ENCODE data around the gene IGFBP4.

Gene IGFBP4

GRCh38 chr17:40490289-40490853, 47.1 kb downstream of the IGFBP4 start:
- DNase-seq (ENCODE audit: low spot score), result no peak

GRCh38 chr17:40490982-40491381, 47.7 kb downstream of the IGFBP4 start:
- no peak for DNase-seq (ENCODE audit: low spot score)

- DNase-seq (ENCODE audit: low spot score), result no peak
These were observed 48.2 kb downstream of the IGFBP4 start for GRCh38 chr17:40491486-40491885.

GRCh38 chr17:40493697-40494096, 50.4 kb downstream of the IGFBP4 start:
- DNase-seq (ENCODE audit: low spot score), result no peak

GRCh38 chr17:40495140-40495539, 51.9 kb downstream of the IGFBP4 start:
- no peak for DNase-seq (ENCODE audit: low spot score)

- DNase-seq (ENCODE audit: low spot score), result no peak
These were observed 52.9 kb downstream of the IGFBP4 start for GRCh38 chr17:40496170-40496569.

GRCh38 chr17:40496634-40497420, 53.6 kb downstream of the IGFBP4 start:
- no peak for DNase-seq (ENCODE audit: low spot score)

- DNase-seq (ENCODE audit: low spot score), result no peak
These were observed 54.4 kb downstream of the IGFBP4 start for GRCh38 chr17:40497695-40498094.

GRCh38 chr17:40498281-40499084, 55.2 kb downstream of the IGFBP4 start:
- no peak for DNase-seq (ENCODE audit: low spot score)

GRCh38 chr17:40499551-40500189, 56.4 kb downstream of the IGFBP4 start:
- peak; percentile 77 for DNase-seq (ENCODE audit: low spot score)

- no peak for DNase-seq (ENCODE audit: low spot score)
These were observed 56.9 kb downstream of the IGFBP4 start for GRCh38 chr17:40500190-40500589.

GRCh38 chr17:40500709-40501108, 57.5 kb downstream of the IGFBP4 start:
- DNase-seq (ENCODE audit: low spot score), result no peak

GRCh38 chr17:40501499-40501911, 58.3 kb downstream of the IGFBP4 start, which contains the start of gene TNS4:
TSS of gene TNS4 (minus strand) at chr17:40501623. CDS start at chr17:40496425, 5,198 bp downstream.
- DNase-seq (ENCODE audit: low spot score), result no peak

- DNase-seq (ENCODE audit: low spot score), result no peak
These were observed 59.5 kb downstream of the IGFBP4 start for GRCh38 chr17:40502716-40503115.

- no peak for DNase-seq (ENCODE audit: low spot score)
These were observed 59.9 kb downstream of the IGFBP4 start for GRCh38 chr17:40503154-40503553.

- no peak for DNase-seq (ENCODE audit: low spot score)
These were observed 63.5 kb downstream of the IGFBP4 start for GRCh38 chr17:40506786-40507185.
